K562 (cell line): ENCODE measurements around the gene KIF9. TPM values are rescaled to one million over a fixed set of nuclear protein-coding genes. Genes with fewer than 3 reads are reported as not detected.
A peak's percentile ranks its signal among the peaks of the same experiment; 100 is the strongest.

Experiments used
- BACH1 ChIP-seq: fragments of 200-800 bp; sonication (Bioruptor generic); IDR thresholded peaks from 2 replicates; pipeline ENCODE4 v1.6.1; 2016; ENCODE audit warnings: missing genetic modification characterization, missing compliant biosample characterization
- CBFA2T2 ChIP-seq: fragments of 450-650 bp; conservative IDR thresholded peaks from 2 replicates; pipeline ENCODE4 v1.6.1; 2017; ENCODE audit warnings: mild to moderate bottlenecking
- CBX8 ChIP-seq: fragments of 200-600 bp; sonication (generic); IDR thresholded peaks from 2 replicates; pipeline ENCODE4 v1.6.1; 2012; ENCODE audit warnings: borderline replicate concordance, mixed run types, low read depth, mild to moderate bottlenecking, moderate library complexity, mixed read lengths, low read length, control low read depth, inconsistent platforms; ENCODE audit not compliant: poor library complexity, severe bottlenecking; ENCODE audit errors: extremely low read depth
- CREB5 ChIP-seq: fragments of 250-450 bp; sonication (Bioruptor Pico); IDR thresholded peaks from 2 replicates; pipeline ENCODE4 v1.5.0; 2020; ENCODE audit warnings: mild to moderate bottlenecking
- DEAF1 ChIP-seq: fragments of 450-650 bp; formaldehyde crosslinking; IDR thresholded peaks from 2 replicates; pipeline ENCODE4 v1.4.0; 2020; ENCODE audit warnings: mild to moderate bottlenecking, moderate library complexity
- ESRRA ChIP-seq: fragments of 450-650 bp; IDR thresholded peaks from 2 replicates; pipeline ENCODE4 v1.6.1; 2014; ENCODE audit warnings: low read depth, mild to moderate bottlenecking, moderate library complexity, borderline replicate concordance
- ETV6 ChIP-seq, 3 experiments: fragments of 150-350 bp in 1 of 3; sonication (generic) in 1 of 3; formaldehyde crosslinking in 1 of 3; IDR thresholded peaks; 2 replicates each; pipeline versions ENCODE4 v1.6.1 to v1.8.0; 2014 to 2022; ENCODE audit warnings: borderline replicate concordance in 2 of 3, low read depth in 2 of 3, antibody characterized with exemption in 1 of 3, low read length in 1 of 3, mild to moderate bottlenecking in 1 of 3, missing genetic modification reagents in 1 of 3
- EZH2 ChIP-seq: IDR thresholded peaks from 2 replicates; pipeline ENCODE4 v1.6.1; 2012; ENCODE audit warnings: low read depth, mild to moderate bottlenecking, inconsistent platforms, low read length, borderline replicate concordance
- FOXA1 ChIP-seq: fragments of 450-650 bp; IDR thresholded peaks from 2 replicates; pipeline ENCODE4 v1.6.1; 2016; ENCODE audit warnings: mild to moderate bottlenecking, borderline replicate concordance
- FOXK1 ChIP-seq: sonication (generic); formaldehyde crosslinking; IDR thresholded peaks from 2 replicates; pipeline ENCODE4 v1.8.0; 2022; ENCODE audit warnings: missing genetic modification reagents, mild to moderate bottlenecking, borderline replicate concordance
- FOXM1 ChIP-seq, 2 experiments: fragments of 450-650 bp in 1 of 2; sonication (generic) in 1 of 2; formaldehyde crosslinking in 1 of 2; IDR thresholded peaks; 2 replicates each; pipeline versions ENCODE4 v1.6.1 to v1.9.0; 2017 to 2022; ENCODE audit warnings: low read depth in 2 of 2, mild to moderate bottlenecking in 2 of 2, missing genetic modification reagents in 1 of 2, moderate library complexity in 1 of 2
- KDM5B ChIP-seq: fragments of 200-600 bp; sonication (generic); IDR thresholded peaks from 2 replicates; pipeline ENCODE4 v1.6.1; 2012; ENCODE audit warnings: low read depth, mild to moderate bottlenecking, moderate library complexity, low read length, control low read depth, inconsistent platforms; ENCODE audit not compliant: insufficient replicate concordance
- NR2C1 ChIP-seq, 2 experiments: fragments of 450-650 bp; IDR thresholded peaks; 2 replicates each; pipeline ENCODE4 v1.6.1; 2017; ENCODE audit warnings: mild to moderate bottlenecking in 2 of 2, antibody characterized with exemption in 1 of 2, inconsistent platforms in 1 of 2, missing compliant biosample characterization in 1 of 2, missing genetic modification characterization in 1 of 2
- PCBP2 ChIP-seq: fragments of 200-400 bp; formaldehyde crosslinking; IDR thresholded peaks from 2 replicates; pipeline ENCODE4 v1.6.1; 2018; ENCODE audit warnings: low read length, low read depth, mild to moderate bottlenecking, moderate library complexity; ENCODE audit not compliant: poor library complexity, severe bottlenecking
- SIRT6 ChIP-seq: IDR thresholded peaks from one replicate; pipeline ENCODE4 v1.6.1; 2012; ENCODE audit warnings: low read depth, mild to moderate bottlenecking, control low read depth, inconsistent platforms, low read length, moderate library complexity
- SMARCA4 ChIP-seq: fragments of 450-650 bp; IDR thresholded peaks from 2 replicates; pipeline ENCODE4 v1.6.1; 2016
- SNRNP70 ChIP-seq: fragments of 200-400 bp; formaldehyde crosslinking; optimal IDR thresholded peaks from 2 replicates; pipeline ENCODE3; 2017; ENCODE audit warnings: low read depth, low read length
- TAF7 ChIP-seq: fragments of 450-650 bp; IDR thresholded peaks from 2 replicates; pipeline ENCODE4 v1.6.1; 2016; ENCODE audit warnings: missing genetic modification characterization, missing compliant biosample characterization
- ZEB2 ChIP-seq: fragments of 450-650 bp; IDR thresholded peaks from 2 replicates; pipeline ENCODE4 v1.6.1; 2016
- ZNF174 ChIP-seq: fragments of 250-450 bp; sonication (Bioruptor Pico); IDR thresholded peaks from 2 replicates; pipeline ENCODE4 v1.4.0; 2020; ENCODE audit warnings: mild to moderate bottlenecking
- ZNF639 ChIP-seq, 2 experiments: fragments of 200-800 bp in 1 of 2; sonication (Bioruptor generic) in 1 of 2; sonication (generic) in 1 of 2; formaldehyde crosslinking in 1 of 2; IDR thresholded peaks in 1 of 2; conservative IDR thresholded peaks in 1 of 2; 2 replicates each; pipeline versions ENCODE4 v1.5.0 to v1.6.1; 2016 to 2020; ENCODE audit warnings: missing compliant biosample characterization in 1 of 2, missing genetic modification characterization in 1 of 2, missing genetic modification reagents in 1 of 2
- ZNF695 ChIP-seq: fragments of 450-650 bp; formaldehyde crosslinking; IDR thresholded peaks from 2 replicates; pipeline ENCODE4 v1.4.0; 2020; ENCODE audit warnings: mild to moderate bottlenecking, moderate library complexity
- polyA plus RNA-seq, 8 experiments: library from polyadenylated mRNA; depleted of rRNA in 4 of 8; stranded (reverse) in 5 of 8; unstranded in 3 of 8; fragments of >200 nt; fragmentation: Nextera tagmentation in 2 of 8; fragmentation: Illumina TruSeq in 1 of 8; extraction: Ambion mirVana in 2 of 8; extraction: Trizol in 1 of 8; gene quantifications; 2 replicates each; pipeline versions ENCODE4 v1.2.1 to v1.2.3, GENCODE V29; 2011 to 2014; ENCODE audit warnings: inconsistent platforms in 1 of 8, missing spikeins in 1 of 8
- total RNA-seq, 7 experiments: library from RNA; depleted of rRNA in 6 of 7; stranded (reverse); fragments of >200 nt in 6 of 7; fragmentation: Illumina TruSeq in 2 of 7; extraction: Trizol in 2 of 7; gene quantifications; 2 replicates each; pipeline versions ENCODE4 v1.2.1 to v1.2.3, GENCODE V29; 2011 to 2021; ENCODE audit warnings: low replicate concordance in 1 of 7

Gene KIF9
- total and polyA plus RNA-seq, 9 of the 15 experiments (the other 6 are each of a cell fraction or from before 2014, with no cell fraction given) = 16.9 to 56.9 (median 25.0) TPM

- TF ChIP-seq NR2C1 (IDR thresholded peaks at IDR 0.05) (peak; percentile 84), NR2C1 (tag; IDR thresholded peaks at IDR 0.05) (peak; percentile 87), TAF7 (peak; percentile 56), SNRNP70 (no peak), SMARCA4 (no peak), ESRRA (peak; percentile 97), BACH1 (no peak), KDM5B (peak; percentile 88), ETV6 (IDR thresholded peaks at IDR 0.05; ENCODE audit: borderline replicate concordance in 1 of 2, low read depth in 2 of 2, low read length in 1 of 2) (peak in 1 of 2 experiments; percentile 86; a peak in 3 of 4 replicates), ETV6 (CRISPR knock-in tag; IDR thresholded peaks at IDR 0.05; ENCODE audit: borderline replicate concordance) (no peak; the same call in 1 of the 2 replicates), CBFA2T2 (no peak), CREB5 (CRISPR knock-in tag) (no peak), PCBP2 (no peak), FOXK1 (CRISPR knock-in tag) (no peak), ZNF639 (CRISPR knock-in tag; conservative IDR thresholded peaks at IDR 0.05 in 1 of 2, IDR thresholded peaks at IDR 0.05 in 1 of 2) (peak in 1 of 2 experiments; percentile 62; a peak in 2 of 4 replicates), FOXM1 (IDR thresholded peaks at IDR 0.05; ENCODE audit: low read depth) (no peak), FOXM1 (CRISPR knock-in tag; IDR thresholded peaks at IDR 0.05; ENCODE audit: low read depth) (no peak), ZNF695 (CRISPR knock-in tag) (no peak), SIRT6 (no peak), EZH2 (no peak), ZNF174 (CRISPR knock-in tag) (no peak), ZEB2 (no peak; the same call in 1 of the 2 replicates), CBX8 (no peak), FOXA1 (0 out of 2 replicates have a peak, but pooled peaks have one; percentile 31), DEAF1 (CRISPR knock-in tag) (no peak)
Measured at GRCh38 chr3:47282424-47283192, at the start of gene KIF9, which contains the start of gene KLHL18 (continued).
